ENCODE measurements around the gene SLC4A7. TPM values are rescaled to one million over a fixed set of nuclear protein-coding genes. Genes with fewer than 3 reads are reported as not detected.

SLC4A7 gene
- polyA plus RNA-seq, 3 donors = 1.3 to 7.6 (median 1.8) TPM

- 92 to 94% (median 94%) methylated on average over 1 of the region's 1 CpG for WGBS, 3 donors
- no peak overlapping the region for H3K27ac ChIP-seq (ENCODE audit: low read depth, low read length)
Measured at GRCh38 chr3:27384191-27384590, 100.0 kb downstream of the SLC4A7 start.

- 52 to 88% (median 86%) methylated on average over 3 of the region's 3 CpGs for WGBS, 3 donors
- H3K27ac ChIP-seq (ENCODE audit: low read depth, low read length) = no peak overlapping the region
Measured at GRCh38 chr3:27380433-27381357, 103.5 kb downstream of the SLC4A7 start.

GRCh38 chr3:27378331-27378730 is 105.9 kb downstream of the SLC4A7 start:
- no peak overlapping the region for H3K27ac ChIP-seq (ENCODE audit: low read depth, low read length)

GRCh38 chr3:27376109-27376772 is 107.9 kb downstream of the SLC4A7 start:
- no peak overlapping the region for H3K27ac ChIP-seq (ENCODE audit: low read depth, low read length)
- whole genome bisulfite sequencing, 3 donors = 68 to 93% (median 90%) methylated on average over 6 of the region's 6 CpGs

GRCh38 chr3:27368831-27369607 is 115.2 kb downstream of the SLC4A7 start, which contains the start of gene NEK10:
NEK10 (minus strand) TSS chr3:27369383; CDS start chr3:27352882, 16,501 bp downstream.
- 1 to 4% (median 3%) methylated on average over 48 of the region's 48 CpGs for WGBS, 3 donors
- H3K27ac ChIP-seq (ENCODE audit: low read depth, low read length) = no peak within 1 kb of the TSS

- H3K27ac ChIP-seq (ENCODE audit: low read depth, low read length) = no peak overlapping the region
- WGBS, 3 donors = 97 to 100% (median 100%) methylated on average over 1 of the region's 1 CpG
Measured at GRCh38 chr3:27366062-27366591, 118.1 kb downstream of the SLC4A7 start.

- 48 to 70% (median 66%) methylated on average over 7 of the region's 7 CpGs for WGBS, 3 donors
- H3K27ac ChIP-seq (ENCODE audit: low read depth, low read length) = no peak overlapping the region
Measured at GRCh38 chr3:27360113-27361078, 123.8 kb downstream of the SLC4A7 start.

GRCh38 chr3:27358372-27358771 is 125.8 kb downstream of the SLC4A7 start:
- WGBS, 3 donors = 58 to 70% (median 60%) methylated on average over 3 of the region's 3 CpGs
- H3K27ac ChIP-seq (ENCODE audit: low read depth, low read length) = no peak overlapping the region

- 28 to 39% (median 35%) methylated on average over 1 of the region's 1 CpG for WGBS, 3 donors
Measured at GRCh38 chr3:27357665-27358258, 126.4 kb downstream of the SLC4A7 start.

GRCh38 chr3:27356976-27357375 is 127.2 kb downstream of the SLC4A7 start:
- H3K27ac ChIP-seq (ENCODE audit: low read depth, low read length) = no peak overlapping the region
- 67 to 79% (median 69%) methylated on average over 3 of the region's 3 CpGs for WGBS, 3 donors

More at GRCh38 chr3:27357665-27358258, 126.4 kb downstream of the SLC4A7 start:
- H3K27ac ChIP-seq (ENCODE audit: low read depth, low read length) = no peak overlapping the region

GRCh38 chr3:27354588-27355203 is 129.5 kb downstream of the SLC4A7 start:
- no peak overlapping the region for H3K27ac ChIP-seq (ENCODE audit: low read depth, low read length)
- 75 to 88% (median 77%) methylated on average over 4 of the region's 4 CpGs for WGBS, 3 donors

GRCh38 chr3:27354161-27354560 is 130.0 kb downstream of the SLC4A7 start:
- H3K27ac ChIP-seq (ENCODE audit: low read depth, low read length) = no peak overlapping the region
- 64 to 69% (median 67%) methylated on average over 5 of the region's 5 CpGs for WGBS, 3 donors

GRCh38 chr3:27353221-27353620 is 131.0 kb downstream of the SLC4A7 start:
- 70 to 86% (median 79%) methylated on average over 1 of the region's 1 CpG for WGBS, 3 donors
- no peak overlapping the region for H3K27ac ChIP-seq (ENCODE audit: low read depth, low read length)

GRCh38 chr3:27352047-27352446 is 132.1 kb downstream of the SLC4A7 start:
- H3K27ac ChIP-seq (ENCODE audit: low read depth, low read length) = no peak overlapping the region
- 68 to 84% (median 80%) methylated on average over 3 of the region's 3 CpGs for WGBS, 3 donors

- H3K27ac ChIP-seq (ENCODE audit: low read depth, low read length) = no peak overlapping the region
- 89 to 91% (median 90%) methylated on average over 3 of the region's 3 CpGs for WGBS, 3 donors
Measured at GRCh38 chr3:27349832-27350231, 134.4 kb downstream of the SLC4A7 start.

- WGBS, 3 donors = 84 to 86% (median 84%) methylated on average over 11 of the region's 11 CpGs
- H3K27ac ChIP-seq (ENCODE audit: low read depth, low read length) = no peak overlapping the region
Measured at GRCh38 chr3:27345959-27346865, 138.0 kb downstream of the SLC4A7 start.

All from adipose tissue (tissue), 3 donors.